Calu3 (cell line): ENCODE measurements around the gene ROCK2. TPM values are rescaled to one million over a fixed set of nuclear protein-coding genes. Genes with fewer than 3 reads are reported as not detected.

Experiments
- BruUV-seq: library from RNA; stranded (reverse); fragments of 400-500 nt; replicated peaks from 2 replicates; lab custom pipeline; 2021; lab: Mats Ljungman, UMichigan
- CTCF ChIA-PET: fragments of 300-600 bp; sonication (Branson Sonifier 250); formaldehyde crosslinking; loops from one replicate; lab custom pipeline; 2022; ENCODE audit warnings: antibody characterized with exemption; lab: Charles Lee
- DNase-seq: peaks from one replicate; pipeline ENCODE4 v3.0.0; 2022
- H3K27ac Mint-ChIP-seq: one replicate; pipeline ENCODE4 v1.8.0; 2022; ENCODE audit warnings: mixed read lengths; ENCODE audit not compliant: unreplicated experiment
- H3K27me3 Mint-ChIP-seq: one replicate; pipeline ENCODE4 v1.8.0; 2022; ENCODE audit warnings: mixed read lengths; ENCODE audit not compliant: unreplicated experiment
- H3K36me3 Mint-ChIP-seq: one replicate; pipeline ENCODE4 v1.8.0; 2022; ENCODE audit warnings: mild to moderate bottlenecking, moderate library complexity, mixed read lengths; ENCODE audit not compliant: insufficient read depth, unreplicated experiment
- H3K4me1 Mint-ChIP-seq: one replicate; pipeline ENCODE4 v1.8.0; 2022; ENCODE audit warnings: mild to moderate bottlenecking, low read depth, mixed read lengths; ENCODE audit not compliant: unreplicated experiment
- H3K4me3 Mint-ChIP-seq: one replicate; pipeline ENCODE4 v1.8.0; 2022; ENCODE audit warnings: mild to moderate bottlenecking, low read depth, moderate library complexity, mixed read lengths; ENCODE audit not compliant: unreplicated experiment
- H3K9me3 Mint-ChIP-seq: one replicate; pipeline ENCODE4 v1.8.0; 2022; ENCODE audit warnings: low read depth, mixed read lengths; ENCODE audit not compliant: unreplicated experiment
- CTCF ChIP-seq: fragments of 200-600 bp; IDR thresholded peaks from one replicate; pipeline ENCODE4 v1.8.0; 2022; ENCODE audit warnings: antibody characterized with exemption; ENCODE audit not compliant: unreplicated experiment
- intact Hi-C: fragments of 100-400 bp; cut with micrococcal nuclease; formaldehyde crosslinking; loops from one replicate; pipeline ENCODE4 v1.10.0; 2022; ENCODE audit not compliant: unreplicated experiment
- total RNA-seq: library from RNA; stranded (reverse); gene quantifications from 2 replicates; pipeline ENCODE4 v1.2.3, GENCODE V29; 2022

Gene ROCK2
- total RNA-seq, 1 experiment from 2014 or later = 35.3 TPM

- H3K4me3 Mint-ChIP-seq = no peak overlapping the region
- TF ChIP-seq CTCF = no peak
- DNase-seq = no peak
- peaks cover 33% of the 10 kb centered on the region for H3K4me1 Mint-ChIP-seq
- no peaks in the 10 kb centered on the region for H3K9me3 Mint-ChIP-seq
- no peak overlapping the region for H3K27ac Mint-ChIP-seq
- BruUV-seq = no TSS peak
- CTCF ChIA-PET = no interaction called here
- H3K36me3 Mint-ChIP-seq = peaks cover 6% of the 10 kb centered on the region
- intact Hi-C loops = no loop called here
- H3K27me3 Mint-ChIP-seq = no peaks in the 10 kb centered on the region
Measured at GRCh38 chr2:11377928-11378545, 33.6 kb upstream of the ROCK2 start.

- no peak overlapping the region for H3K4me3 Mint-ChIP-seq
- H3K36me3 Mint-ChIP-seq = peaks cover 6% of the 10 kb centered on the region
- no peak overlapping the region for H3K27ac Mint-ChIP-seq
- no peaks in the 10 kb centered on the region for H3K9me3 Mint-ChIP-seq
- no TSS peak for BruUV-seq
- intact Hi-C loops = no loop called here
- peaks cover 41% of the 10 kb centered on the region for H3K4me1 Mint-ChIP-seq
- DNase-seq = no peak
- TF ChIP-seq CTCF = no peak
- CTCF ChIA-PET = interaction anchor here (0.5 kb wide), 1 partner anchor 10 kb away, joined by 4 read pairs; no protein-coding TSS in a partner anchor
- no peaks in the 10 kb centered on the region for H3K27me3 Mint-ChIP-seq
Measured at GRCh38 chr2:11376071-11376470, 31.6 kb upstream of the ROCK2 start.

GRCh38 chr2:11375689-11376027 is 31.2 kb upstream of the ROCK2 start:
- H3K4me3 Mint-ChIP-seq = no peak overlapping the region
- H3K27me3 Mint-ChIP-seq = no peaks in the 10 kb centered on the region
- no peaks in the 10 kb centered on the region for H3K9me3 Mint-ChIP-seq
- H3K27ac Mint-ChIP-seq = no peak overlapping the region
- intact Hi-C loops = loop anchor here (2.0 kb wide), 1 partner anchor 13 kb away; no protein-coding TSS in a partner anchor
- CTCF ChIA-PET = interaction anchor here (1.2 kb wide), 1 partner anchor 12 kb away, joined by 5 read pairs; no protein-coding TSS in a partner anchor
- DNase-seq = no peak
- BruUV-seq = no TSS peak
- peaks cover 6% of the 10 kb centered on the region for H3K36me3 Mint-ChIP-seq
- no peak for TF ChIP-seq CTCF
- H3K4me1 Mint-ChIP-seq = peaks cover 45% of the 10 kb centered on the region

- peaks cover 48% of the 10 kb centered on the region for H3K4me1 Mint-ChIP-seq
- H3K27me3 Mint-ChIP-seq = no peaks in the 10 kb centered on the region
- CTCF ChIA-PET = interaction anchor here (0.6 to 1.3 kb wide), 6 partner anchors 13 to 141 kb away, joined by 3 to 13 read pairs (median 4); partner anchors contain the start of gene E2F6
- peak overlapping the region; percentile 67 for H3K27ac Mint-ChIP-seq
- H3K4me3 Mint-ChIP-seq = peak overlapping the region; percentile 69
- intact Hi-C loops = loop anchor here (2.0 kb wide), 1 partner anchor 14 kb away; no protein-coding TSS in a partner anchor
- no peak for TF ChIP-seq CTCF
- no TSS peak for BruUV-seq
- H3K36me3 Mint-ChIP-seq = peaks cover 6% of the 10 kb centered on the region
- DNase-seq = no peak
- H3K9me3 Mint-ChIP-seq = no peaks in the 10 kb centered on the region
Measured at GRCh38 chr2:11375025-11375688, 30.7 kb upstream of the ROCK2 start.
